OCI-LY1 (cell line): ENCODE results near the gene TESPA1.

Experiments
- H2AFZ ChIP-seq: fragments of 200-600 bp; sonication (generic), shearing (Covaris generic); 2 replicates; pipeline ENCODE4 v1.6.0; 2014; ENCODE audit warnings: antibody characterized with exemption, mild to moderate bottlenecking, low read length
- H3F3A ChIP-seq: fragments of 200-600 bp; sonication (generic), shearing (Covaris generic); 2 replicates; pipeline ENCODE4 v1.6.0; 2014; ENCODE audit warnings: mild to moderate bottlenecking, antibody characterized with exemption, low read length, moderate library complexity; ENCODE audit not compliant: insufficient read depth
- H3K27ac ChIP-seq: fragments of 200-600 bp; sonication (generic); 2 replicates; pipeline ENCODE4 v1.5.1; 2014; ENCODE audit warnings: low read length, mixed run types, mild to moderate bottlenecking, low read depth; ENCODE audit not compliant: poor library complexity, severe bottlenecking
- H3K27me3 ChIP-seq: fragments of 200-600 bp; sonication (generic); 2 replicates; pipeline ENCODE4 v1.6.0; 2014; ENCODE audit warnings: antibody characterized with exemption, mild to moderate bottlenecking, low read length, moderate library complexity; ENCODE audit not compliant: insufficient read depth
- H3K36me3 ChIP-seq: fragments of 200-600 bp; sonication (generic); 2 replicates; pipeline ENCODE4 v1.6.1; 2014; ENCODE audit warnings: mild to moderate bottlenecking, antibody characterized with exemption, low read length, moderate library complexity, mixed read lengths; ENCODE audit not compliant: insufficient read depth
- H3K4me1 ChIP-seq: fragments of 200-600 bp; sonication (generic); 2 replicates; pipeline ENCODE4 v1.5.1; 2014; ENCODE audit warnings: mild to moderate bottlenecking, low read length, moderate library complexity; ENCODE audit not compliant: insufficient read depth, severe bottlenecking
- H3K4me2 ChIP-seq: fragments of 200-600 bp; sonication (generic), shearing (Covaris generic); 2 replicates; pipeline ENCODE4 v1.6.1; 2014; ENCODE audit warnings: low read length
- H3K4me3 ChIP-seq: fragments of 200-600 bp; sonication (generic); 2 replicates; pipeline ENCODE4 v1.5.1; 2014; ENCODE audit warnings: low read length, low read depth, mild to moderate bottlenecking, mixed read lengths; ENCODE audit not compliant: poor library complexity, severe bottlenecking
- H3K79me2 ChIP-seq: fragments of 200-600 bp; shearing (Covaris generic); 2 replicates; pipeline ENCODE4 v1.6.1; 2016; ENCODE audit warnings: mixed run types, low read length, mixed read lengths; ENCODE audit not compliant: insufficient read depth
- H3K9ac ChIP-seq: fragments of 200-600 bp; sonication (generic), shearing (Covaris generic); 2 replicates; pipeline ENCODE4 v1.6.1; 2014; ENCODE audit warnings: mild to moderate bottlenecking, low read length, mixed read lengths
- H3K9me2 ChIP-seq: fragments of 200-600 bp; sonication (generic), shearing (Covaris generic); 2 replicates; pipeline ENCODE4 v1.6.1; 2014; ENCODE audit warnings: low read depth, mild to moderate bottlenecking, low read length, mixed read lengths
- H3K9me3 ChIP-seq: fragments of 200-600 bp; shearing (Covaris generic); 2 replicates; pipeline ENCODE4 v1.6.1; 2014; ENCODE audit warnings: low read length, mixed read lengths
- H4K20me1 ChIP-seq: fragments of 200-600 bp; sonication (generic), shearing (Covaris generic); 2 replicates; pipeline ENCODE4 v1.6.0; 2016; ENCODE audit warnings: mild to moderate bottlenecking, low read length; ENCODE audit not compliant: insufficient read depth
- CTCF ChIP-seq: fragments of 200-600 bp; sonication (generic), shearing (Covaris generic); IDR thresholded peaks from 2 replicates; pipeline ENCODE4 v1.5.1; 2017; ENCODE audit warnings: mild to moderate bottlenecking, antibody characterized with exemption, low read length, moderate library complexity, mixed read lengths
- EZH2 ChIP-seq: fragments of 200-600 bp; sonication (generic), shearing (Covaris generic); IDR thresholded peaks from 2 replicates; pipeline ENCODE4 v1.8.0; 2017; ENCODE audit warnings: borderline replicate concordance, mixed run types, mild to moderate bottlenecking, antibody characterized with exemption, low read length, moderate library complexity, mixed read lengths

The TESPA1 gene

DNA sequence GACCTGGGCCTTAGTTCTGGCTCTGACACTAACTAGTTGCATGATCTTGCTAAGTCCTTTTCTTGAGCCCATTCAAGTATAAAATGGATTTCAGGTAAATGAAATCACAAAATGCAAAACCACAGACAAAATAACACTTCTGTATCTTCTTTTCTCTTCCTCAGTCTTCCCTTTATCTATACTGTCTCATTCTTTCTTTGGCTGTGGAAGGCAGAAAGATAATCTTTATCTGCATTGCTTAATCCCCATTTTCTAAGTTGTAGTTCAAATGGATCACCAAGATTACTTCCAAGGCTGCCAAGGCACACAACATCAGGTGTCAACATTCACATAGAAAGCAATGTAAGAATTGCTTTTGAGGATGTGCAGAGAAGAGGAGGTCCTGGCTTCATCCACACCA, 30.3 kb downstream of the TESPA1 start:
- no peaks in the 10 kb centered on the region for H3F3A ChIP-seq
- TF ChIP-seq CTCF (no peak), EZH2 (no peak)

GRCh38 chr12:54950071-54950727, 34.4 kb downstream of the TESPA1 start:
- no peaks in the 10 kb centered on the region for H4K20me1 ChIP-seq
- no peaks in the 10 kb centered on the region for H3K4me1 ChIP-seq
- H3K79me2 ChIP-seq: no peaks in the 10 kb centered on the region
- H3K9me3 ChIP-seq: no peaks in the 10 kb centered on the region
- H3K36me3 ChIP-seq: peaks cover 29% of the 10 kb centered on the region
- no peaks in the 10 kb centered on the region for H3F3A ChIP-seq
- no peak overlapping the region for H3K27ac ChIP-seq
- no peaks in the 10 kb centered on the region for H3K9me2 ChIP-seq
- H3K27me3 ChIP-seq: no peaks in the 10 kb centered on the region
- H3K4me2 ChIP-seq: no peak overlapping the region
- H2AFZ ChIP-seq: no peak overlapping the region
- no peak for TF ChIP-seq CTCF
- TF ChIP-seq EZH2: no peak
- no peak overlapping the region for H3K4me3 ChIP-seq
- H3K9ac ChIP-seq: no peak overlapping the region

More for the DNA sequence above, 30.3 kb downstream of the TESPA1 start:
- H2AFZ ChIP-seq: no peak overlapping the region
- H3K36me3 ChIP-seq: peaks cover 66% of the 10 kb centered on the region
- H3K4me1 ChIP-seq: peaks cover 7% of the 10 kb centered on the region
- no peak overlapping the region for H3K9ac ChIP-seq
- no peak overlapping the region for H3K27ac ChIP-seq
- H3K79me2 ChIP-seq: no peaks in the 10 kb centered on the region
- H3K4me2 ChIP-seq: no peak overlapping the region
- H3K27me3 ChIP-seq: no peaks in the 10 kb centered on the region
- no peaks in the 10 kb centered on the region for H4K20me1 ChIP-seq
- no peaks in the 10 kb centered on the region for H3K9me3 ChIP-seq
- H3K4me3 ChIP-seq: no peak overlapping the region
- no peaks in the 10 kb centered on the region for H3K9me2 ChIP-seq

DNA sequence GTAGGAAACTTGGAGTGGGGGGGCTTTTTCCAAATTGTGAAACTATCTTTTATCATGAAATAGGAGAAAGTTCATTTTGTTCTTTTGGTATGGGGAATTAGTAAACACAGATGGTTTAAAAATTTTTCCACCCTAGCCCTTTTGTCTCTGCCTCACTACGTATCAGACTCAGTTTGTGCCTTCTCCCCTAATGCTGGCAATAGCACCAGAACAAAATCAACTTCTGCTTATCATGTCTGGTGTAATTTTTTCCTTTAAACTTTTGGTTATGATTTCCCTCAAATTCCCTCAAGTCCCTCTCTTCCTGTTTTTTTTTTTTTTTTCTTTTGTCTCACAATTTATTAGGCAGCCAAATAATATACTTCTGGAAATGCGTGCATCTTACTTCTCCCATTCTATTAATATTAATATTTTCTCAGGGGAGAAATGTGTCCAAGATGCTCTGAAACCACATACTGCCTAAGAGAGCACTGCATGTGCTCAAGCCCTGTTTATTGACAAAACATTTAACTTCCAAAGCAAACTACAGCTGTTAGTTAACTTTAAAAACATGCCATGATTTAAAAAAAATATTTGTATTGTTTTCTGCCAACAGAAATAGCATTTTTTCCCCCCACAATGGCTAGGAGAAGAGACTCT, 35.4 kb downstream of the TESPA1 start:
- Histone ChIP-seq H3K9ac (no peak overlapping the region), H3K4me2 (no peak overlapping the region), H3K9me2 (no peaks in the 10 kb centered on the region), H3F3A (no peaks in the 10 kb centered on the region), H3K4me3 (no peak overlapping the region), H3K4me1 (no peaks in the 10 kb centered on the region), H3K36me3 (peaks cover 19% of the 10 kb centered on the region), H2AFZ (no peak overlapping the region), H4K20me1 (no peaks in the 10 kb centered on the region), H3K27me3 (no peaks in the 10 kb centered on the region), H3K79me2 (no peaks in the 10 kb centered on the region), H3K27ac (no peak overlapping the region), H3K9me3 (no peaks in the 10 kb centered on the region)
- TF ChIP-seq CTCF: no peak
- TF ChIP-seq EZH2: no peak
